Panc1 (cell line): Measurements from ENCODE around the gene SH3PXD2A. TPM values are rescaled to one million over a fixed set of nuclear protein-coding genes. Genes with fewer than 3 reads are reported as not detected.
A peak's percentile ranks its signal among the peaks of the same experiment; 100 is the strongest.

Experiments used
- ATAC-seq: fragments of 200-7000 bp; cut with Tn5 transposase; 2 replicates; pipeline ENCODE4 v1.9.1; 2020; ENCODE audit warnings: mild to moderate bottlenecking, moderate library complexity
- BruUV-seq: library from RNA; stranded (reverse); fragments of 400-500 nt; replicated peaks from 2 replicates; lab custom pipeline; 2021; lab: Mats Ljungman, UMichigan
- CTCF ChIA-PET: fragments of 300-600 bp; sonication (Branson Sonifier 250); formaldehyde crosslinking; loops from one replicate; lab custom pipeline; 2022; ENCODE audit warnings: antibody characterized with exemption; lab: Charles Lee
- POLR2A ChIA-PET: fragments of 300-600 bp; sonication (Branson Sonifier 250); formaldehyde crosslinking; loops from one replicate; lab custom pipeline; 2022; ENCODE audit warnings: antibody characterized with exemption; lab: Charles Lee
- DNase-seq: peaks from one replicate; pipeline ENCODE4 v3.0.0-alpha.2; 2010; ENCODE audit warnings: low read depth, low spot score
- H3K27ac ChIP-seq: 2 replicates; pipeline ENCODE4 v1.5.1; 2011; ENCODE audit warnings: mild to moderate bottlenecking, low read length, inconsistent platforms
- H3K27me3 ChIP-seq: fragments of 200-500 bp; sonication (Bioruptor generic); 2 replicates; pipeline ENCODE4 v1.6.0; 2014; ENCODE audit warnings: low read length, inconsistent platforms; ENCODE audit not compliant: control insufficient read depth, insufficient read depth
- H3K36me3 ChIP-seq: fragments of 200-500 bp; sonication (Bioruptor generic); 2 replicates; pipeline ENCODE4 v1.5.1; 2014; ENCODE audit warnings: inconsistent platforms, mild to moderate bottlenecking, low read length, moderate library complexity; ENCODE audit not compliant: control insufficient read depth, insufficient read depth
- H3K4me1 ChIP-seq: 2 replicates; pipeline ENCODE4 v1.5.1; 2011; ENCODE audit warnings: inconsistent platforms, mild to moderate bottlenecking, low read length, moderate library complexity; ENCODE audit not compliant: control insufficient read depth, insufficient read depth
- H3K4me3 ChIP-seq, 2 experiments: 2 replicates each; pipeline ENCODE4 v1.5.1; 2011 to 2012; ENCODE audit warnings: low read depth in 2 of 2, low read length in 2 of 2, mild to moderate bottlenecking in 2 of 2, inconsistent platforms in 1 of 2, moderate library complexity in 1 of 2
- H3K9me3 ChIP-seq: fragments of 200-500 bp; sonication (Bioruptor generic); 2 replicates; pipeline ENCODE4 v1.5.1; 2014; ENCODE audit warnings: low read depth, mild to moderate bottlenecking, inconsistent platforms, low read length, moderate library complexity; ENCODE audit not compliant: control insufficient read depth, insufficient read depth
- CTCF ChIP-seq: fragments of 450-650 bp; IDR thresholded peaks from 2 replicates; pipeline ENCODE4 v1.5.1; 2017; ENCODE audit warnings: mild to moderate bottlenecking
- POLR2AphosphoS5 ChIP-seq: IDR thresholded peaks from 2 replicates; pipeline ENCODE4 v1.6.1; 2012; ENCODE audit warnings: mild to moderate bottlenecking, low read depth, low read length, moderate library complexity
- REST ChIP-seq, 2 experiments: IDR thresholded peaks; 2 replicates each; pipeline ENCODE4 v1.6.1; 2011 to 2012; ENCODE audit warnings: low read depth in 2 of 2, control low read depth in 1 of 2, low read length in 1 of 2, mild to moderate bottlenecking in 1 of 2, moderate library complexity in 1 of 2; ENCODE audit not compliant: insufficient read depth in 1 of 2
- SIN3A ChIP-seq: IDR thresholded peaks from 2 replicates; pipeline ENCODE4 v1.6.1; 2012; ENCODE audit warnings: low read depth, mild to moderate bottlenecking, low read length, moderate library complexity, borderline replicate concordance; ENCODE audit not compliant: insufficient read depth
- TCF7L2 ChIP-seq: IDR thresholded peaks from 2 replicates; pipeline ENCODE4 v1.6.1; 2011; ENCODE audit warnings: mild to moderate bottlenecking, low read depth, low read length, inconsistent platforms
- in situ Hi-C: cut with HindIII; loops from 2 replicates; pipeline ENCODE4 v1.10.0; 2016; ENCODE audit warnings: low sequenced_read_pairs, low pct_unique_long_range_greater_than_20kb
- intact Hi-C: fragments of 100-400 bp; cut with micrococcal nuclease; formaldehyde crosslinking; loops from one replicate; pipeline ENCODE4 v1.10.0; 2022; ENCODE audit not compliant: unreplicated experiment
- total RNA-seq: library from RNA; stranded (reverse); gene quantifications from one replicate; pipeline ENCODE4 v1.2.1, GENCODE V29; 2021; ENCODE audit not compliant: unreplicated experiment

The SH3PXD2A gene
- total RNA-seq, 1 experiment from 2014 or later: 5.7 TPM

- ChIA-PET POLR2A (no interaction called here), CTCF (interaction anchor here (0.6 kb wide), 1 partner anchor 192 kb away, joined by 4 read pairs; no protein-coding TSS in a partner anchor)
- peak; percentile 80 for ATAC-seq
- Histone ChIP-seq H3K9me3 (no peaks in the 10 kb centered on the region), H3K27me3 (no peaks in the 10 kb centered on the region), H3K27ac (peak overlapping the region; percentile 37; the same call in 1 of the 2 replicates), H3K4me1 (peaks cover 7% of the 10 kb centered on the region), H3K4me3 (no peak overlapping the region), H3K36me3 (no peaks in the 10 kb centered on the region)
- DNase-seq: peak; percentile 50
- intact Hi-C loops (no loop called here), in situ Hi-C loops (no loop called here)
- TF ChIP-seq CTCF (no peak; the same call in 1 of the 2 replicates), SIN3A (no peak), REST (IDR thresholded peaks at IDR 0.05; ENCODE audit: insufficient read depth in 1 of 2, low read depth in 2 of 2, low read length in 1 of 2) (no peak), TCF7L2 (no peak), POLR2AphosphoS5 (no peak)
- BruUV-seq: no TSS peak
These were observed 158.8 kb downstream of the SH3PXD2A start for GRCh38 chr10:103696411-103697145.

GRCh38 chr10:103696094-103696410 lies 159.3 kb downstream of the SH3PXD2A start:
- DNase-seq: no peak
- TF ChIP-seq TCF7L2: no peak
- no peak for TF ChIP-seq CTCF
- no peak for TF ChIP-seq SIN3A
- no peak for TF ChIP-seq REST (IDR thresholded peaks at IDR 0.05; ENCODE audit: insufficient read depth in 1 of 2, low read depth in 2 of 2, low read length in 1 of 2)
- no peak for TF ChIP-seq POLR2AphosphoS5
- no peak for ATAC-seq
- CTCF ChIA-PET: no interaction called here
- no TSS peak for BruUV-seq
- H3K36me3 ChIP-seq: no peaks in the 10 kb centered on the region
- H3K4me1 ChIP-seq: peaks cover 7% of the 10 kb centered on the region
- no peak overlapping the region for H3K27ac ChIP-seq
- H3K27me3 ChIP-seq: no peaks in the 10 kb centered on the region
- H3K4me3 ChIP-seq: no peak overlapping the region
- intact Hi-C loops (no loop called here), in situ Hi-C loops (no loop called here)
- H3K9me3 ChIP-seq: no peaks in the 10 kb centered on the region
- POLR2A ChIA-PET: no interaction called here
